Lower lobe of right lung (tissue), 2 donors: ENCODE results near the gene FBXL13. TPM values are rescaled to one million over a fixed set of nuclear protein-coding genes. Genes with fewer than 3 reads are reported as not detected.

Experiments
- ATAC-seq, 2 donors: fragments of 200-7000 bp; cut with Tn5 transposase; one replicate each; pipeline ENCODE4 v1.9.1; 2020 to 2022; ENCODE audit warnings: mild to moderate bottlenecking in 2 of 2, moderate library complexity in 2 of 2
- DNase-seq: peaks from one replicate; pipeline ENCODE4 v3.0.0-alpha.2; 2020
- H3K27ac ChIP-seq: fragments of 200-600 bp; one replicate; pipeline ENCODE4 v1.8.0; 2022
- H3K27me3 ChIP-seq: fragments of 200-600 bp; one replicate; pipeline ENCODE4 v1.8.0; 2022; ENCODE audit warnings: low read depth
- H3K36me3 ChIP-seq: fragments of 200-600 bp; one replicate; pipeline ENCODE4 v1.8.0; 2022; ENCODE audit warnings: mild to moderate bottlenecking
- H3K4me1 ChIP-seq: fragments of 200-600 bp; one replicate; pipeline ENCODE4 v1.8.0; 2022
- H3K4me3 ChIP-seq: fragments of 200-600 bp; one replicate; pipeline ENCODE4 v1.8.0; 2022; ENCODE audit warnings: mild to moderate bottlenecking
- H3K9me3 ChIP-seq: fragments of 200-600 bp; one replicate; pipeline ENCODE4 v1.8.0; 2022
- intact Hi-C: fragments of 100-400 bp; cut with DNase I; formaldehyde crosslinking; loops from one replicate; pipeline ENCODE4 v1.11.0; 2022
- total RNA-seq: library from RNA; stranded (reverse); fragmentation: NEBNext Ultra II Directional; extraction: Animal tissue kit (Norgen Biotek cat#: 25700); gene quantifications from one replicate; pipeline ENCODE4 v1.2.1, GENCODE V29; 2021
- TF ChIP-seq, protein P1 (sequence below): fragments of 200-600 bp; IDR thresholded peaks from one replicate; pipeline ENCODE4 v1.8.0; 2022; ENCODE audit warnings: antibody characterized with exemption, mild to moderate bottlenecking
- donor health status: DM: no; HTN: yes; CAD: no; lungs with severe emphysema.

Gene FBXL13
- total RNA-seq, 1 donor from 2014 or later: 3.4 TPM

DNA sequence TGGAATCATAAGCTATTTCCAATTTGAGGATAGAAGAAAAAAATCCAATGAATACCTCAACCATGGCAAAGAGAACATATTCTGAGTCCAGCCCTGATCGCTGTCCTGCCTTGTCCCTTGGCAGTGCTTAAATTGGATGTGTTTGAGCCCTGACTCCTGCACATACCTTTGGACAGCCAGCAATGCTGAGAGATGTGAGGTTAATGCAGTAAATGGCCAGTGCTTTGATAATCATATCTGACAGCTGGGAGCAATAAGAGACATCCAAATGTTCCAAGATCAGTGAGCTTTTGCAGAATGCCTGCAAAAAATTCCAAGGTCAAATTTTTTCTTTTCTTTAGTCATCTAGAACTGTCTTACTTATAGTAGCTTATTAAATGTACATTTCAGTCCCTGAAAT is 241.9 kb downstream of the FBXL13 start:
- Histone ChIP-seq H3K4me1 (no peaks in the 10 kb centered on the region), H3K4me3 (no peak overlapping the region), H3K9me3 (no peaks in the 10 kb centered on the region), H3K36me3 (peaks cover 15% of the 10 kb centered on the region), H3K27ac (no peak overlapping the region), H3K27me3 (no peaks in the 10 kb centered on the region)
- TF ChIP-seq, protein P1, sequence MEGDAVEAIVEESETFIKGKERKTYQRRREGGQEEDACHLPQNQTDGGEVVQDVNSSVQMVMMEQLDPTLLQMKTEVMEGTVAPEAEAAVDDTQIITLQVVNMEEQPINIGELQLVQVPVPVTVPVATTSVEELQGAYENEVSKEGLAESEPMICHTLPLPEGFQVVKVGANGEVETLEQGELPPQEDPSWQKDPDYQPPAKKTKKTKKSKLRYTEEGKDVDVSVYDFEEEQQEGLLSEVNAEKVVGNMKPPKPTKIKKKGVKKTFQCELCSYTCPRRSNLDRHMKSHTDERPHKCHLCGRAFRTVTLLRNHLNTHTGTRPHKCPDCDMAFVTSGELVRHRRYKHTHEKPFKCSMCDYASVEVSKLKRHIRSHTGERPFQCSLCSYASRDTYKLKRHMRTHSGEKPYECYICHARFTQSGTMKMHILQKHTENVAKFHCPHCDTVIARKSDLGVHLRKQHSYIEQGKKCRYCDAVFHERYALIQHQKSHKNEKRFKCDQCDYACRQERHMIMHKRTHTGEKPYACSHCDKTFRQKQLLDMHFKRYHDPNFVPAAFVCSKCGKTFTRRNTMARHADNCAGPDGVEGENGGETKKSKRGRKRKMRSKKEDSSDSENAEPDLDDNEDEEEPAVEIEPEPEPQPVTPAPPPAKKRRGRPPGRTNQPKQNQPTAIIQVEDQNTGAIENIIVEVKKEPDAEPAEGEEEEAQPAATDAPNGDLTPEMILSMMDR: no peak
- ATAC-seq (no peak), DNase-seq (no peak)
- intact Hi-C loops: no loop called here

DNA sequence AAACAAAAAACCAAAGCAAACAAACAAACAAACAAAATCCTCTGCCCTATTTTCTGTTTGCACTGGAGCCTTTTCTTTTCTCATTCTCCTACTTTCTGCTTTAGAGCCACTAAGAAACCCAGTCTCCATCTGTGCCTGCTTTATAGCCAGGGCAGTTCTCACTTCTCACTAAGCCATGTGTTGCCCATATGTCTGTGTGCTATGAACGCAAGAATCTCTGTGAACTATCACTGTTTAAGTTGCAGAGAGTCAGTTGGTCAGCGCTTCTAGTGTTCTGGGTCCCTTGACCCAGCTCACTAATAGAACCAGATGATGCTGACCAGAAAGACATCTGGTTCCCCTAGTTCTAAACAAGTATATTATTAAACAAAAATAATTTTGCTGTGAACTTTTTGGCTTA is 244.4 kb downstream of the FBXL13 start:
- Histone ChIP-seq H3K27ac (no peak overlapping the region), H3K36me3 (peaks cover 15% of the 10 kb centered on the region), H3K4me1 (no peaks in the 10 kb centered on the region), H3K27me3 (no peaks in the 10 kb centered on the region), H3K4me3 (no peak overlapping the region), H3K9me3 (no peaks in the 10 kb centered on the region)
- ATAC-seq: no peak
- intact Hi-C loops: no loop called here
- no peak for DNase-seq
- TF ChIP-seq, protein P1: no peak

DNA sequence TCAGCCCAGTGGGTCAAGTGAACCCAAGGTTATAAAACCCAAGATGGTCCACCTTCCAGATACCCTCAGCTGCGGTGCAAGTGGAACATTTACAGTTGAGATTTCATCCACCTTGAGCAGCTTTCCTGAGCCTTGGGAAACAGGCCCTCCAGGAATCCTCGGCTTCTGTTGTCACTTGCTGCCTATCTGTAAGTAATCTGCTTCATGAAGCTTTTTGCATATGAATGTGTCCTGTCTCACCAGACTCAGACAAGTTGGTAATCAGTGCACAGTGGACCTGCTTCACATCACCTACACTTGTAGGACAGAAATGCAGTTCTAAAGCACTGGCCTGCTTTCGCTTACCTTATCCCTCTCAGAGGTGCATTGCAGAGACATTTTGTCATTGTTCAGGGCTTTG is 245.5 kb downstream of the FBXL13 start:
- ATAC-seq: no peak
- DNase-seq: no peak
- TF ChIP-seq, protein P1: no peak
- Histone ChIP-seq H3K9me3 (no peaks in the 10 kb centered on the region), H3K27ac (no peak overlapping the region), H3K36me3 (peaks cover 15% of the 10 kb centered on the region), H3K27me3 (no peaks in the 10 kb centered on the region), H3K4me1 (no peaks in the 10 kb centered on the region), H3K4me3 (no peak overlapping the region)
- intact Hi-C loops: no loop called here

DNA sequence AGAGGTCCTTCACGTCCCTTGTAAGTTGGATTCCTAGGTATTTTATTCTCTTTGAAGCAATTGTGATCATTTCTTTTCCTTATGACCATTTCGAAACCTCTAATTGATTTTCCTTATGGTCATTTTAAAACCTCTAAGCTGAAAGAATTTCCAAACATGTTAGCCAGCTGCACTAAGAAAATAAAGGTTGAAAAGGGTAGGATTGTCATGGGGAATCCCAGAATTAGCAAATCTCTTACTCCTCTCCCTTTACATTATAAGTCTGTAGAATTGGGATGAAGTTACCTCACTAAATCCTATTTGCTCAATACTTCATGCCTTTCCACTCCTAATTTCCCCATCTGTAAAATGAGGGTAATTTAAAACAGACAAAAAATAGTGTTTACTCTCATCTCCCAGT is 246.3 kb downstream of the FBXL13 start:
- Histone ChIP-seq H3K4me1 (no peaks in the 10 kb centered on the region), H3K4me3 (no peak overlapping the region), H3K27ac (no peak overlapping the region), H3K36me3 (peaks cover 15% of the 10 kb centered on the region), H3K27me3 (no peaks in the 10 kb centered on the region), H3K9me3 (no peaks in the 10 kb centered on the region)
- DNase-seq (no peak), ATAC-seq (no peak)
- TF ChIP-seq, protein P1: no peak
- intact Hi-C loops: no loop called here

DNA sequence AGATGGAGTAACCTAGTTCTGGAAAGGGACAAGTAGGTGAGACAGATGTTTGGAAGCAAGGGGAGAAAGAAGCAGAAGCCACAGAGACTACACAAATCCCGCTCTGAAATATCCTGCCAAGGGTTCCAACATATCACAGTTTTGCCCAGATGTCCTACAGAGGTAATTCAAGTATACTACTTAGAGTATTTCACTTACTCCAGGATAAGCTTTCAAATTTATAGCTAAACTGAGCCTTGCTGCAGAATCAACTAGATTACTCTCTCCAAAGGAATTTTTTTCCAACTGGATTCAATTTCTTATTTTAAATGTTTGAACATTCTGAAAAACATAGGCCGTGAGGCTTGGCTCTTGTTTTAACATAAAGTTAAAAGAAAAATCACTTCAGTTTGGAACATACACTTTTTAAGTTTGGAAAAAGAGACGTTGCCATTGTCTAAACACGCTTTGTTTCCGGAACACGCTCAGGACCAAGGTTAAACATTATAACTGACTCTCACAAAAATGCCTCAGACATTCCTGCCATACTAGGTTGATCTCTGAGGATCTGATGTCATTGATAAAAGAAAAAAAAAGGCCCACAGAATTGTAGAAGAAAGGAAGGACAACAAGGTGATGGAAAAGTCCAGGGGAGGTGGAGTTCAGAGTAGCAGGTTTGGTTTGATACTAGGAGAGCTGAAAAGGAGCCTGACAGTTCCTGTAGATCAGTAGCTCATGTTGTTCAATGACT is 251.0 kb downstream of the FBXL13 start:
- Histone ChIP-seq H3K27me3 (no peaks in the 10 kb centered on the region), H3K4me3 (no peak overlapping the region), H3K36me3 (peaks cover 11% of the 10 kb centered on the region), H3K9me3 (no peaks in the 10 kb centered on the region), H3K4me1 (no peaks in the 10 kb centered on the region), H3K27ac (no peak overlapping the region)
- ATAC-seq (no peak), DNase-seq (no peak)
- intact Hi-C loops: no loop called here
- TF ChIP-seq, protein P1: no peak
